Measurements from ENCODE around the gene SGCD.

DNA sequence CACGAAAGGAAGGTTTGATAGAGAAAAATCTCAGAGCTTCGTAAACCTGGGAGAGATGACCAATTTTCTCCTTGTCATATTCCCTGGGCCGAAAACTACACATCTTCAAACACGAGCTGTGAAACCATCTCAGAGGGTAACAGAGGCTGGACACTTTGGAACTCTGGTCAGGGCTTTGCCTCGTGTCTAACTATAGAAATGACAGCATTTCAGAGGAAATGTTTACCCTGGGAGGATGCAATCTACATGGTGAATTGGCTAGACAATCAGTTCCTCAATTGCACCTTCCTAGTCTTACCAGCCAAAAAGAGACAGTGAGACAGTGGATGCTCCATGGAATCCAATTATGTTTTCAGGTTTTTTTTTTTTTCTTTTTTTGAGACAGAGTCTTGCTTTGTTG lies 414.6 kb downstream of the SGCD start:
- TF ChIP-seq CTCF (IDR thresholded peaks at IDR 0.05) (no peak), POLR2A (IDR thresholded peaks at IDR 0.05) (no peak)
